GM12878 (cell line): ENCODE results near the gene ABCG1. TPM values are rescaled to one million over a fixed set of nuclear protein-coding genes. Genes with fewer than 3 reads are reported as not detected.

ENCODE experiments used
- ATAC-seq: fragments of 200-7000 bp; cut with Tn5 transposase; 3 replicates; pipeline ENCODE4 v1.9.1; 2020; ENCODE audit warnings: mild to moderate bottlenecking, moderate library complexity
- BruUV-seq: library from RNA; stranded (reverse); fragments of 400-500 nt; replicated peaks from 2 replicates; lab custom pipeline; 2021; lab: Mats Ljungman, UMichigan
- CTCF ChIA-PET: fragments of 300-600 bp; sonication (Branson Sonifier 250); formaldehyde crosslinking; extraction: SDS; loops from one replicate; lab custom pipeline; 2021; ENCODE audit warnings: inconsistent platforms; lab: Yijun Ruan, JAX
- POLR2A ChIA-PET: fragments of 350-600 bp; formaldehyde crosslinking; extraction: SDS; loops from one replicate; lab custom pipeline; 2021; ENCODE audit warnings: inconsistent platforms; lab: Charles Lee
- RAD21 ChIA-PET: fragments of 300-600 bp; sonication (Branson Sonifier 250); formaldehyde crosslinking; loops from one replicate; lab custom pipeline; 2023; ENCODE audit warnings: antibody characterized with exemption; ENCODE audit not compliant: unreplicated experiment; lab: Charles Lee
- SMC1A ChIA-PET: fragments of 300-600 bp; sonication (Branson Sonifier 250); formaldehyde crosslinking; loops from one replicate; lab custom pipeline; 2023; ENCODE audit not compliant: unreplicated experiment, uncharacterized antibody; lab: Charles Lee
- DNase-seq: peaks from one replicate; pipeline ENCODE4 v3.0.0-alpha.2; 2011; ENCODE audit warnings: low read depth, low spot score
- FAIRE-seq: peaks from 3 replicates; lab custom pipeline; 2011; peaks lifted over from hg19 to GRCh38; lab: Jason Lieb, UNC
- H2AFZ ChIP-seq: 2 replicates; pipeline ENCODE4 v1.6.0; 2011; ENCODE audit warnings: low read depth, low read length, control low read depth; ENCODE audit not compliant: control insufficient read depth
- H3K27ac ChIP-seq: 2 replicates; pipeline ENCODE4 v1.5.1; 2011; ENCODE audit warnings: control low read depth; ENCODE audit not compliant: control insufficient read depth, insufficient read depth
- H3K27me3 ChIP-seq, 2 experiments: replicated peaks in 1 of 2; 2 replicates each; pipeline versions ENCODE4 v1.6.0 to v1.6.1; 2011; ENCODE audit warnings: low read length in 1 of 2; ENCODE audit not compliant: control insufficient read depth in 2 of 2, insufficient read depth in 2 of 2
- H3K36me3 ChIP-seq, 2 experiments: 2 replicates each; pipeline ENCODE4 v1.5.1; 2011; ENCODE audit warnings: low read length in 1 of 2; ENCODE audit not compliant: control insufficient read depth in 2 of 2, insufficient read depth in 2 of 2
- H3K4me1 ChIP-seq: 2 replicates; pipeline ENCODE4 v1.6.1; 2011; ENCODE audit warnings: mild to moderate bottlenecking, low read length, moderate library complexity, mixed read lengths; ENCODE audit not compliant: control insufficient read depth, insufficient read depth
- H3K4me2 ChIP-seq: 2 replicates; pipeline ENCODE4 v1.6.0; 2011; ENCODE audit warnings: control low read depth; ENCODE audit not compliant: control insufficient read depth, insufficient read depth
- H3K4me3 ChIP-seq: fragments of 200-600 bp; sonication (generic); 2 replicates; pipeline ENCODE4 v1.5.1; 2016
- H3K79me2 ChIP-seq: 2 replicates; pipeline ENCODE4 v1.6.0; 2011; ENCODE audit warnings: low read length; ENCODE audit not compliant: control insufficient read depth, insufficient read depth
- H3K9ac ChIP-seq: 2 replicates; pipeline ENCODE4 v1.8.0; 2011; ENCODE audit warnings: low read length, control low read depth, mixed read lengths; ENCODE audit not compliant: control insufficient read depth, insufficient read depth
- H3K9me3 ChIP-seq: replicated peaks from 3 replicates; pipeline ENCODE4 v1.5.1; 2011; ENCODE audit warnings: mild to moderate bottlenecking, low read length; ENCODE audit not compliant: control insufficient read depth, insufficient read depth
- H4K20me1 ChIP-seq: 2 replicates; pipeline ENCODE4 v1.6.0; 2011; ENCODE audit not compliant: control insufficient read depth, insufficient read depth
- CBX3 ChIP-seq: fragments of 200-600 bp; sonication (generic); IDR thresholded peaks from 2 replicates; pipeline ENCODE4 v1.6.1; 2016; ENCODE audit warnings: low read depth, borderline replicate concordance
- CEBPB ChIP-seq, 2 experiments: fragments of 150-350 bp in 1 of 2; IDR thresholded peaks; 2 replicates each; pipeline ENCODE4 v1.6.1; 2012 to 2014; ENCODE audit warnings: low read depth in 2 of 2, low read length in 2 of 2, borderline replicate concordance in 1 of 2, inconsistent platforms in 1 of 2
- CREM ChIP-seq: IDR thresholded peaks from 2 replicates; pipeline ENCODE4 v1.6.1; 2014; ENCODE audit warnings: antibody characterized with exemption, low read depth
- EZH2 ChIP-seq: IDR thresholded peaks from 2 replicates; pipeline ENCODE4 v1.6.1; 2012; ENCODE audit warnings: low read depth, mild to moderate bottlenecking, control low read depth, inconsistent platforms, low read length, borderline replicate concordance; ENCODE audit not compliant: control insufficient read depth
- FOXM1 ChIP-seq: IDR thresholded peaks from 2 replicates; pipeline ENCODE4 v1.6.1; 2012; ENCODE audit warnings: low read depth, mild to moderate bottlenecking, inconsistent platforms, low read length, moderate library complexity
- KAT2A ChIP-seq: conservative IDR thresholded peaks from 2 replicates; pipeline ENCODE4 v1.6.1; 2011; ENCODE audit warnings: low read depth, low read length; ENCODE audit not compliant: control insufficient read depth
- NFXL1 ChIP-seq: fragments of 450-650 bp; IDR thresholded peaks from 2 replicates; pipeline ENCODE4 v1.6.1; 2017; ENCODE audit warnings: antibody characterized with exemption, mild to moderate bottlenecking, borderline replicate concordance
- NRF1 ChIP-seq: conservative IDR thresholded peaks from 2 replicates; pipeline ENCODE4 v1.6.1; 2011; ENCODE audit warnings: mild to moderate bottlenecking, low read depth, low read length, improper control_type of control experiment
- PAX5 ChIP-seq: IDR thresholded peaks from 2 replicates; pipeline ENCODE4 v1.6.1; 2011; ENCODE audit warnings: low read depth, low read length, borderline replicate concordance
- RAD51 ChIP-seq: fragments of 450-650 bp; IDR thresholded peaks from 2 replicates; pipeline ENCODE4 v1.6.1; 2016; ENCODE audit warnings: moderate library complexity, mild to moderate bottlenecking, inconsistent platforms
- RB1 ChIP-seq: fragments of 450-650 bp; formaldehyde crosslinking; IDR thresholded peaks from 2 replicates; pipeline ENCODE4 v1.6.1; 2017; ENCODE audit warnings: mild to moderate bottlenecking, borderline replicate concordance
- RELA ChIP-seq: fragments of 450-650 bp; IDR thresholded peaks from 2 replicates; pipeline ENCODE4 v1.8.0; 2014; ENCODE audit warnings: borderline replicate concordance; ENCODE audit not compliant: partially characterized antibody
- WGBS: methylation state at CpG from one replicate; pipeline ENCODE4 v1.1.6; 2016; ENCODE audit warnings: low lambda C conversion rate; ENCODE audit not compliant: insufficient replicate concordance, insufficient coverage; ENCODE audit errors: missing lambda C conversion rate; 5-methylcytosine and 5-hydroxymethylcytosine counted together
- in situ Hi-C: fragments of 300-500 bp; cut with MboI; formaldehyde crosslinking; loops from 9 replicates; pipeline ENCODE4 v1.14.3; 2018; ENCODE audit warnings: mixed read lengths
- intact Hi-C: fragments of 100-400 bp; cut with micrococcal nuclease; formaldehyde crosslinking; loops from one replicate; pipeline ENCODE4 v1.14.2; 2022; ENCODE audit not compliant: unreplicated experiment
- polyA plus RNA-seq, 11 experiments: library from polyadenylated mRNA; depleted of rRNA in 4 of 11; unstranded in 6 of 11; stranded (reverse) in 5 of 11; fragments of >200 nt; fragmentation: Nextera tagmentation in 4 of 11; fragmentation: Illumina TruSeq in 1 of 11; extraction: Ambion mirVana in 4 of 11; extraction: Trizol in 1 of 11; gene quantifications; 1 replicate in 1 of 11; 2 replicates in 10 of 11; pipeline versions ENCODE4 v1.2.1 to v1.2.3, GENCODE V29; 2011 to 2016; ENCODE audit warnings: inconsistent platforms in 2 of 11, missing spikeins in 2 of 11, low read depth in 1 of 11
- total RNA-seq, 4 experiments: library from RNA; depleted of rRNA in 3 of 4; stranded (reverse); fragments of >200 nt in 3 of 4; fragmentation: Illumina TruSeq in 1 of 4; extraction: Trizol in 1 of 4; gene quantifications; 2 replicates each; pipeline versions ENCODE4 v1.2.1 to v1.2.3, GENCODE V29; 2013 to 2021
- TF ChIP-seq, protein P1 (sequence below): fragments of 450-650 bp; IDR thresholded peaks from 2 replicates; pipeline ENCODE4 v1.6.1; 2017; ENCODE audit warnings: mild to moderate bottlenecking, moderate library complexity

ABCG1 gene
- total and polyA plus RNA-seq, 10 of the 15 experiments (the other 5 are each of a cell fraction or from before 2014, with no cell fraction given), result 0.59 to 19.3 (median 5.7) TPM

DNA sequence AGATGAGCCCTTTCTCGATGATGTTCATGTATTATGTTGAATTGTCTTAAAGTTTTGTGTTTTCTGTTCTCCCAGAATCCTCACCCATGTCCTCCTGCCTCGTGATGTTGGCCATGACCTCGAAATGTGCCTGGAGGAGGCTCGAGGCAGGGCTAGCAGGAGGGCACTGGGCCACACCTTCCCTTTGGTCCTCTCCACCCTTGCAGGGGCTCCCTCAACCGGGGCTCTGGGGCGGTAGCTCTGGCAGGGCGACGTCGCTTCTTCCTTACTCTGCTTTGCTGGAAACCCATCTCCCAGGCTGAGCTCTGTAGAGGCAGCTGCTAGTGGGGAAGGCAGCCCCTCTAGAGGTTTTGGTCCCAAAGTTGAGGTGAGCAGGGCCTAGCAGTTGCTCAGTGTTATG lies 82.0 kb downstream of the ABCG1 start (continued):
- no peak for TF ChIP-seq RELA

DNA sequence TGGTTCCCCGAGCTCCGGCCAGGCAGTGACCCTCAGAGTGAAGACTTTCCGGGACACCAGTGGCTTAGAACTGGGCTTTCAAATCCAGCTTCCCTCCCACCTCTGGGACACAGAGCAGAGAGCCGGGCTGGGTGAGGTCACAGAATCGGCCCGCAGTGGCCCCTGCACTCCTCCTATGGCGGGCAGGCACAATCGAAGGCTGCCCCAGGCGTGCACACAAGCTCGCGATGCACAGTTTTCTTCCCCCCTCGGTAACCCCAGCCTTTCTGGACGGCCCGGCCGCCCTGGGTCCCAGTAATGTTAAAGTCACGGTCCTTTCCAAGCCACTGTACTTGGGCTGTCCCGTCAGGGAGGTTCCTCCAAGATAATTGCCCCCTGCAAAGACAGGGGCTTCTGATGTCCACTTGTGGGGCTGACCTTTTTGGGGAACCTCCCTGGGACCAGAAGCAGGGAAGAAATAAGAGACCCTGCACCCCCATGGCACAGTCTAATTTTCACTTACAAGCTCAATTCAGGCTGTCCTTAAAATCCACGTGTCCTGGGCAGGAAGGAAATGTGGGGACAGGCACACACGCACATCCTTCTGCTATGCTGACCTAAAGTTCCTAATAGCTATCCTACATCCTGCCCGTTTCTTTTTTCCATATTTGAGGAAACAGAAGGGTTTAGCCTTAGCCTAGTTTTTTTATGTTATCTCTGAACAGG lies 82.6 kb downstream of the ABCG1 start:
- H2AFZ ChIP-seq, result no peak overlapping the region
- ATAC-seq, result no peak
- no peak for DNase-seq
- BruUV-seq, result no TSS peak
- H3K9me3 ChIP-seq, result no peaks in the 10 kb centered on the region
- no peaks in the 10 kb centered on the region; a peak in 1 of 4 replicates for H3K27me3 ChIP-seq
- RAD21 ChIA-PET, result interaction anchor here (1.2 to 1.7 kb wide), 4 partner anchors 16 to 133 kb away, joined by 3 to 4 read pairs (median 4); partner anchors contain the start of gene ABCG1
- H3K4me3 ChIP-seq, result no peak overlapping the region
- no peak for FAIRE-seq
- H3K4me2 ChIP-seq, result no peak overlapping the region
- SMC1A ChIA-PET, result interaction anchor here (1.0 to 2.2 kb wide), 4 partner anchors 8 to 137 kb away, joined by 3 to 7 read pairs (median 5); no protein-coding TSS in a partner anchor
- POLR2A ChIA-PET, result interaction anchor here (0.5 kb wide), 1 partner anchor 141 kb away, joined by 3 read pairs; no protein-coding TSS in a partner anchor
- no peaks in the 10 kb centered on the region for H4K20me1 ChIP-seq
- intact Hi-C loops, result no loop called here
- H3K27ac ChIP-seq, result no peak overlapping the region
- TF ChIP-seq RB1 (no peak), PAX5 (no peak), CEBPB (IDR thresholded peaks at IDR 0.05; ENCODE audit: borderline replicate concordance in 1 of 2, low read depth in 2 of 2, low read length in 2 of 2) (no peak), KAT2A (no peak), NRF1 (no peak), NFXL1 (no peak), EZH2 (no peak), FOXM1 (no peak), CREM (no peak), CBX3 (no peak), RAD51 (no peak)
- TF ChIP-seq, protein P1, sequence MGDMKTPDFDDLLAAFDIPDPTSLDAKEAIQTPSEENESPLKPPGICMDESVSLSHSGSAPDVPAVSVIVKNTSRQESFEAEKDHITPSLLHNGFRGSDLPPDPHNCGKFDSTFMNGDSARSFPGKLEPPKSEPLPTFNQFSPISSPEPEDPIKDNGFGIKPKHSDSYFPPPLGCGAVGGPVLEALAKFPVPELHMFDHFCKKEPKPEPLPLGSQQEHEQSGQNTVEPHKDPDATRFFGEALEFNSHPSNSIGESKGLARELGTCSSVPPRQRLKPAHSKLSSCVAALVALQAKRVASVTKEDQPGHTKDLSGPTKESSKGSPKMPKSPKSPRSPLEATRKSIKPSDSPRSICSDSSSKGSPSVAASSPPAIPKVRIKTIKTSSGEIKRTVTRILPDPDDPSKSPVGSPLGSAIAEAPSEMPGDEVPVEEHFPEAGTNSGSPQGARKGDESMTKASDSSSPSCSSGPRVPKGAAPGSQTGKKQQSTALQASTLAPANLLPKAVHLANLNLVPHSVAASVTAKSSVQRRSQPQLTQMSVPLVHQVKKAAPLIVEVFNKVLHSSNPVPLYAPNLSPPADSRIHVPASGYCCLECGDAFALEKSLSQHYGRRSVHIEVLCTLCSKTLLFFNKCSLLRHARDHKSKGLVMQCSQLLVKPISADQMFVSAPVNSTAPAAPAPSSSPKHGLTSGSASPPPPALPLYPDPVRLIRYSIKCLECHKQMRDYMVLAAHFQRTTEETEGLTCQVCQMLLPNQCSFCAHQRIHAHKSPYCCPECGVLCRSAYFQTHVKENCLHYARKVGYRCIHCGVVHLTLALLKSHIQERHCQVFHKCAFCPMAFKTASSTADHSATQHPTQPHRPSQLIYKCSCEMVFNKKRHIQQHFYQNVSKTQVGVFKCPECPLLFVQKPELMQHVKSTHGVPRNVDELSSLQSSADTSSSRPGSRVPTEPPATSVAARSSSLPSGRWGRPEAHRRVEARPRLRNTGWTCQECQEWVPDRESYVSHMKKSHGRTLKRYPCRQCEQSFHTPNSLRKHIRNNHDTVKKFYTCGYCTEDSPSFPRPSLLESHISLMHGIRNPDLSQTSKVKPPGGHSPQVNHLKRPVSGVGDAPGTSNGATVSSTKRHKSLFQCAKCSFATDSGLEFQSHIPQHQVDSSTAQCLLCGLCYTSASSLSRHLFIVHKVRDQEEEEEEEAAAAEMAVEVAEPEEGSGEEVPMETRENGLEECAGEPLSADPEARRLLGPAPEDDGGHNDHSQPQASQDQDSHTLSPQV, result no peak
- WGBS, result 58% methylated on average over 20 of the region's 20 CpGs
- no peaks in the 10 kb centered on the region for H3K4me1 ChIP-seq
- CTCF ChIA-PET, result interaction anchor here (0.9 to 1.7 kb wide), 4 partner anchors 9 to 156 kb away, joined by 3 to 12 read pairs (median 5); no protein-coding TSS in a partner anchor
- H3K79me2 ChIP-seq, result no peaks in the 10 kb centered on the region
- no peaks in the 10 kb centered on the region for H3K36me3 ChIP-seq
- in situ Hi-C loops, result no loop called here
- no peak overlapping the region for H3K9ac ChIP-seq
